Measurements from ENCODE around the gene SERPINA7. TPM values are rescaled to one million over a fixed set of nuclear protein-coding genes. Genes with fewer than 3 reads are reported as not detected.
"Not testable (repeated sequence)": the region's sequence is repeated elsewhere in the genome, so short reads cannot be mapped to it uniquely, and the experiment has no call there.

Gene SERPINA7
- total RNA-seq, 4 donors from 2014 or later: not detected

DNA sequence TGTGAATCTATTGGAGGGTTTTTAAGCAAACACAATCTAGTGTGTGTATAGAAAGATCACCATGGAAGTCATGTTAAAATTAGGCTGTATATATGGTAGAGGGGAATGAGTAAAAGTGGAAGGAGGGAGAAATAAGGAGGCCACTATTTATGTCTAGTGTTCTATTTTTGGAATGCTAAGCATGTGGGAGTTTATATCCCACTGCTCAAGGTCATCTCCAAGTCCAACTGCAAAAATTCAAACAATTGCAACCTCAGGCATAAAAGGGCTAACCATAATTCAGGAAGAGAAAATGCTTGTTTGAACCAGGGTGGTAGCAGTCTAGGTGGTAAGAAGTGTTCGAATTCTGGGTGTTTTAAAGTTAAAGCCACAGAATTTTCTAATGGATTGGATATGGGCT is 39.2 kb downstream of the SERPINA7 start:
- WGBS, 2 donors (ENCODE audit: low coverage in 1 of 2): 29 to 33% methylated on average over 1 of the region's 1 CpG
- H3K27ac ChIP-seq: no peak overlapping the region
- in situ Hi-C loops (cut with MboI; ENCODE audit: low pct_ligation_motif_present in 1 of 4, low pct_unique_long_range_greater_than_20kb in 1 of 4, low sequenced_read_pairs in 3 of 4): no loop called here

DNA sequence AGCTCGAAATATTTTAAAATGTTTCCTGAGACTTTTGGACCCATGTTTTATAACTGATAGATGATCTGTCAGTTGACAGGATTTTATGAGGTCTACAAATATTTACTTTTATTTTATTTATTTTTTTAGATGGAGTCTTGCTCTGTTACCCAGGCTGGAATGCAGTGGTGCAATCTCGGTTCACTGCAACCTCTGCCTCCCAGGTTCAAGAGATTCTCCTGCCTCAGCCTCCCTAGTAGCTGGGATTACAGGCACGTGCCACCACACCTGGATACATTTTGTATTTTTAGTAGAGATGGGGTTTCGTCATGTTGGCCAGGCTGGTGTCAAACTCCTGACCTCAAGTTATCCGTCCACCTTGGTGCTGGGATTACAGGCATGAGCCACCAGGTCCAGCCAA is 50.0 kb downstream of the SERPINA7 start:
- H3K9me3 ChIP-seq; H3K4me1 ChIP-seq; intact Hi-C loops (cut with DNase I; ENCODE audit: low total_unique reads); H3K4me3 ChIP-seq; H3K27ac ChIP-seq; DNase-seq; in situ Hi-C loops (cut with MboI; ENCODE audit: low pct_ligation_motif_present in 1 of 4, low pct_unique_long_range_greater_than_20kb in 1 of 4, low sequenced_read_pairs in 3 of 4); H3K27me3 ChIP-seq; H3K36me3 ChIP-seq: not testable (repeated sequence)
- WGBS, 2 donors (ENCODE audit: low coverage in 1 of 2): 45% methylated on average over 5 of the region's 5 CpGs; no CpG with 5 or more reads in 1 of the 2 donors

More for the DNA sequence above, 39.2 kb downstream of the SERPINA7 start:
- intact Hi-C loops (cut with DNase I; ENCODE audit: low total_unique reads): no loop called here
- Histone ChIP-seq H3K27me3 (no peaks in the 10 kb centered on the region), H3K9me3 (no peaks in the 10 kb centered on the region), H3K36me3 (no peaks in the 10 kb centered on the region), H3K4me1 (no peaks in the 10 kb centered on the region), H3K4me3 (no peak overlapping the region)
- DNase-seq: no peak
- TF ChIP-seq, protein P1, sequence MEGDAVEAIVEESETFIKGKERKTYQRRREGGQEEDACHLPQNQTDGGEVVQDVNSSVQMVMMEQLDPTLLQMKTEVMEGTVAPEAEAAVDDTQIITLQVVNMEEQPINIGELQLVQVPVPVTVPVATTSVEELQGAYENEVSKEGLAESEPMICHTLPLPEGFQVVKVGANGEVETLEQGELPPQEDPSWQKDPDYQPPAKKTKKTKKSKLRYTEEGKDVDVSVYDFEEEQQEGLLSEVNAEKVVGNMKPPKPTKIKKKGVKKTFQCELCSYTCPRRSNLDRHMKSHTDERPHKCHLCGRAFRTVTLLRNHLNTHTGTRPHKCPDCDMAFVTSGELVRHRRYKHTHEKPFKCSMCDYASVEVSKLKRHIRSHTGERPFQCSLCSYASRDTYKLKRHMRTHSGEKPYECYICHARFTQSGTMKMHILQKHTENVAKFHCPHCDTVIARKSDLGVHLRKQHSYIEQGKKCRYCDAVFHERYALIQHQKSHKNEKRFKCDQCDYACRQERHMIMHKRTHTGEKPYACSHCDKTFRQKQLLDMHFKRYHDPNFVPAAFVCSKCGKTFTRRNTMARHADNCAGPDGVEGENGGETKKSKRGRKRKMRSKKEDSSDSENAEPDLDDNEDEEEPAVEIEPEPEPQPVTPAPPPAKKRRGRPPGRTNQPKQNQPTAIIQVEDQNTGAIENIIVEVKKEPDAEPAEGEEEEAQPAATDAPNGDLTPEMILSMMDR (IDR thresholded peaks at IDR 0.05): no peak
- TF ChIP-seq EP300 (IDR thresholded peaks at IDR 0.05; ENCODE audit: low read depth) (no peak), POLR2AphosphoS5 (IDR thresholded peaks at IDR 0.05) (no peak), POLR2A (IDR thresholded peaks at IDR 0.05) (no peak)

Other genes with a start within 250 kb of the SERPINA7 start
- gene NRK, start 216.2 kb downstream of the SERPINA7 start, total RNA-seq: 1 to 10 TPM in 1 of 4 donors, under 1 TPM in 3; under 0.01 to 1.6 (median 0.43) TPM
- gene PWWP3B, start 129.6 kb upstream of the SERPINA7 start, total RNA-seq: under 1 TPM in 2 of 4 donors, not detected in 2; 0.16 to 0.27 TPM

All from transverse colon (tissue), 4 donors.